Hippocampal formation (tissue), 2 donors: Measurements from ENCODE around the gene KCNIP4.

Experiments used
- DNase-seq, 2 donors: peaks; one replicate each; lab custom pipeline; 2025; lab: John Stamatoyannopoulos, UW

Gene KCNIP4

GRCh38 chr4:21571100-21571499 is 377.5 kb downstream of the KCNIP4 start:
- no peak for DNase-seq

GRCh38 chr4:21569638-21570037 is 378.9 kb downstream of the KCNIP4 start:
- DNase-seq: no peak

- DNase-seq: no peak
Observed at GRCh38 chr4:21555083-21555482, 393.5 kb downstream of the KCNIP4 start.

- DNase-seq: no peak
Observed at GRCh38 chr4:21554500-21554899, 394.1 kb downstream of the KCNIP4 start.

- DNase-seq: no peak
Observed at GRCh38 chr4:21554066-21554465, 394.5 kb downstream of the KCNIP4 start.

- no peak for DNase-seq
Observed at GRCh38 chr4:21552455-21552854, 396.1 kb downstream of the KCNIP4 start.

- DNase-seq: no peak
Observed at GRCh38 chr4:21544955-21545354, 403.6 kb downstream of the KCNIP4 start.

GRCh38 chr4:21544415-21544814 is 404.2 kb downstream of the KCNIP4 start:
- no peak for DNase-seq

GRCh38 chr4:21543514-21543913 is 405.1 kb downstream of the KCNIP4 start:
- no peak for DNase-seq

GRCh38 chr4:21535898-21536297 is 412.7 kb downstream of the KCNIP4 start:
- DNase-seq: no peak

GRCh38 chr4:21531048-21531447 is 417.5 kb downstream of the KCNIP4 start:
- no peak for DNase-seq

GRCh38 chr4:21529214-21529613 is 419.4 kb downstream of the KCNIP4 start:
- no peak for DNase-seq

GRCh38 chr4:21522296-21522695 is 426.3 kb downstream of the KCNIP4 start:
- no peak for DNase-seq

GRCh38 chr4:21517126-21517859 is 431.3 kb downstream of the KCNIP4 start:
- no peak for DNase-seq

GRCh38 chr4:21514022-21514694 is 434.4 kb downstream of the KCNIP4 start:
- DNase-seq: no peak

- peak in 1 of 2 donors; percentile 70 for DNase-seq
Observed at GRCh38 chr4:21512353-21512752, 436.2 kb downstream of the KCNIP4 start.

GRCh38 chr4:21507439-21507838 is 441.1 kb downstream of the KCNIP4 start:
- peak in 1 of 2 donors; percentile 6 for DNase-seq

- no peak for DNase-seq
Observed at GRCh38 chr4:21490682-21491081, 457.9 kb downstream of the KCNIP4 start.

- no peak for DNase-seq
Observed at GRCh38 chr4:21476757-21477156, 471.8 kb downstream of the KCNIP4 start.

GRCh38 chr4:21474195-21474594 is 474.4 kb downstream of the KCNIP4 start:
- no peak for DNase-seq

- no peak for DNase-seq
Observed at GRCh38 chr4:21470535-21470934, 478.0 kb downstream of the KCNIP4 start.

GRCh38 chr4:21469438-21470300 is 478.9 kb downstream of the KCNIP4 start:
- peak in 1 of 2 donors; percentile 62 for DNase-seq

- DNase-seq: no peak
Observed at GRCh38 chr4:21467551-21467950, 481.0 kb downstream of the KCNIP4 start.
